Endothelial cell of umbilical vein (primary cell): ENCODE measurements around the gene SPDEF. TPM values are rescaled to one million over a fixed set of nuclear protein-coding genes. Genes with fewer than 3 reads are reported as not detected.

Source experiments
- BruUV-seq: library from RNA; stranded (reverse); fragments of 400-500 nt; replicated peaks from 2 replicates; lab custom pipeline; 2021; lab: Mats Ljungman, UMichigan
- CTCF ChIA-PET: fragments of 300-600, 350-600 bp; sonication (Branson Sonifier 250); formaldehyde crosslinking; loops from one replicate; lab custom pipeline; 2021; ENCODE audit warnings: antibody characterized with exemption, inconsistent platforms; lab: Charles Lee
- POLR2A ChIA-PET: fragments of 300-600, 350-600 bp; sonication (Branson Sonifier 250); formaldehyde crosslinking; loops from one replicate; lab custom pipeline; 2021; ENCODE audit warnings: antibody characterized with exemption, inconsistent platforms; lab: Charles Lee
- DNase-seq: peaks from one replicate; pipeline ENCODE4 v3.0.0-alpha.2; 2011; ENCODE audit warnings: low read depth, low spot score
- FAIRE-seq: peaks from 2 replicates; lab custom pipeline; 2011; peaks lifted over from hg19 to GRCh38; lab: Jason Lieb, UNC
- H2AFZ ChIP-seq: 2 replicates; pipeline ENCODE4 v1.6.0; 2012; ENCODE audit warnings: low read depth, low read length, control low read depth, inconsistent platforms
- H3K27ac ChIP-seq: 2 replicates; pipeline ENCODE4 v1.5.1; 2011; ENCODE audit warnings: low read depth, mild to moderate bottlenecking, control low read depth, low read length, moderate library complexity; ENCODE audit not compliant: insufficient read depth
- H3K27me3 ChIP-seq, 2 experiments: 2 replicates each; pipeline versions ENCODE4 v1.6.0 to v1.6.1; 2011; ENCODE audit warnings: low read length in 2 of 2, mixed read lengths in 1 of 2; ENCODE audit not compliant: control insufficient read depth in 2 of 2, insufficient read depth in 2 of 2
- H3K36me3 ChIP-seq, 2 experiments: 2 replicates in 1 of 2; 3 replicates in 1 of 2; pipeline ENCODE4 v1.5.1; 2011; ENCODE audit warnings: low read length in 2 of 2, mild to moderate bottlenecking in 1 of 2, moderate library complexity in 1 of 2; ENCODE audit not compliant: control insufficient read depth in 2 of 2, insufficient read depth in 2 of 2; ENCODE audit errors: extremely low read depth in 1 of 2
- H3K4me1 ChIP-seq: 3 replicates; pipeline ENCODE4 v1.5.1; 2011; ENCODE audit warnings: mild to moderate bottlenecking, low read length; ENCODE audit not compliant: control insufficient read depth, insufficient read depth; ENCODE audit errors: extremely low read depth
- H3K4me2 ChIP-seq: 2 replicates; pipeline ENCODE4 v1.6.1; 2011; ENCODE audit warnings: low read length, control low read depth, mixed read lengths; ENCODE audit not compliant: insufficient read depth
- H3K4me3 ChIP-seq, 3 experiments: fragments of 200-600 bp in 1 of 3; sonication (generic), shearing (Covaris generic) in 1 of 3; replicated peaks in 1 of 3; 2 replicates each; pipeline ENCODE4 v1.5.1; 2011 to 2016; ENCODE audit warnings: control low read depth in 3 of 3, low read length in 3 of 3, mild to moderate bottlenecking in 2 of 3, inconsistent platforms in 1 of 3, low read depth in 1 of 3, moderate library complexity in 1 of 3; ENCODE audit not compliant: insufficient read depth in 1 of 3
- H3K79me2 ChIP-seq: 2 replicates; pipeline ENCODE4 v1.6.0; 2012; ENCODE audit warnings: low read length, inconsistent platforms; ENCODE audit not compliant: control insufficient read depth, insufficient read depth
- H3K9ac ChIP-seq: replicated peaks from 2 replicates; pipeline ENCODE3; 2011; ENCODE audit warnings: low read length, control low read depth; ENCODE audit not compliant: insufficient read depth; ENCODE audit errors: extremely low read depth
- H3K9me1 ChIP-seq: replicated peaks from 3 replicates; pipeline ENCODE4 v1.6.0; 2011; ENCODE audit warnings: mild to moderate bottlenecking, low read length; ENCODE audit not compliant: control insufficient read depth, insufficient read depth; ENCODE audit errors: extremely low read depth
- H3K9me3 ChIP-seq: replicated peaks from 2 replicates; pipeline ENCODE4 v1.5.1; 2012; ENCODE audit warnings: low read length, inconsistent platforms; ENCODE audit not compliant: control insufficient read depth, insufficient read depth
- H4K20me1 ChIP-seq: replicated peaks from 2 replicates; pipeline ENCODE3; 2011; ENCODE audit warnings: mild to moderate bottlenecking, low read length; ENCODE audit not compliant: control insufficient read depth, insufficient read depth; ENCODE audit errors: extremely low read depth
- EZH2 ChIP-seq: IDR thresholded peaks from 2 replicates; pipeline ENCODE4 v1.6.1; 2012; ENCODE audit warnings: borderline replicate concordance, low read depth, mild to moderate bottlenecking, moderate library complexity, low read length, inconsistent platforms; ENCODE audit not compliant: severe bottlenecking
- FOS ChIP-seq: IDR thresholded peaks from 2 replicates; pipeline ENCODE4 v1.6.1; 2011; ENCODE audit warnings: mild to moderate bottlenecking, low read length, moderate library complexity, borderline replicate concordance; ENCODE audit not compliant: insufficient read depth
- JUN ChIP-seq: IDR thresholded peaks from 2 replicates; pipeline ENCODE4 v1.6.1; 2011; ENCODE audit warnings: borderline replicate concordance, low read depth; ENCODE audit not compliant: insufficient read length, insufficient read depth
- POLR2A ChIP-seq: IDR thresholded peaks from 2 replicates; pipeline ENCODE4 v1.6.1; 2012; ENCODE audit warnings: low read depth, mild to moderate bottlenecking, control low read depth, low read length
- POLR2AphosphoS5 ChIP-seq: IDR thresholded peaks from 2 replicates; pipeline ENCODE4 v1.6.1; 2012; ENCODE audit warnings: low read depth, mild to moderate bottlenecking, control low read depth, low read length, moderate library complexity; ENCODE audit not compliant: insufficient read depth
- dilution Hi-C: fragments of 300-500 bp; cut with MboI; formaldehyde crosslinking; loops from one replicate; pipeline ENCODE4 v1.15.0; 2019; ENCODE audit warnings: low sequenced_read_pairs; ENCODE audit not compliant: extremely low pct_ligation_motif_present
- intact Hi-C: fragments of 100-400 bp; cut with micrococcal nuclease; formaldehyde crosslinking; loops from one replicate; pipeline ENCODE4 v1.10.0; 2022
- polyA plus RNA-seq, 4 experiments: library from polyadenylated mRNA; depleted of rRNA in 3 of 4; stranded (reverse) in 3 of 4; unstranded in 1 of 4; fragments of >200 nt; gene quantifications; 2 replicates each; pipeline versions ENCODE4 v1.2.1 to v1.2.3, GENCODE V29; 2011 to 2012; ENCODE audit warnings: missing spikeins in 1 of 4
- total RNA-seq: library from RNA; stranded (reverse); gene quantifications from 2 replicates; pipeline ENCODE4 v1.2.3, GENCODE V29; 2021
- TF ChIP-seq, protein P1 (sequence below), 2 donors: IDR thresholded peaks; 1 replicate in 1 of 2; 2 replicates in 1 of 2; pipeline ENCODE4 v1.5.1; 2011; ENCODE audit warnings: low read length in 2 of 2, mild to moderate bottlenecking in 2 of 2, moderate library complexity in 2 of 2, control low read depth in 1 of 2, inconsistent platforms in 1 of 2, low read depth in 1 of 2; ENCODE audit not compliant: insufficient read depth in 1 of 2; ENCODE audit errors: extremely low read depth in 1 of 2

Gene SPDEF
- total and polyA plus RNA-seq, 2 donors (not counting 3 experiments of a cell fraction or from before 2014, with no cell fraction given), result not detected

DNA sequence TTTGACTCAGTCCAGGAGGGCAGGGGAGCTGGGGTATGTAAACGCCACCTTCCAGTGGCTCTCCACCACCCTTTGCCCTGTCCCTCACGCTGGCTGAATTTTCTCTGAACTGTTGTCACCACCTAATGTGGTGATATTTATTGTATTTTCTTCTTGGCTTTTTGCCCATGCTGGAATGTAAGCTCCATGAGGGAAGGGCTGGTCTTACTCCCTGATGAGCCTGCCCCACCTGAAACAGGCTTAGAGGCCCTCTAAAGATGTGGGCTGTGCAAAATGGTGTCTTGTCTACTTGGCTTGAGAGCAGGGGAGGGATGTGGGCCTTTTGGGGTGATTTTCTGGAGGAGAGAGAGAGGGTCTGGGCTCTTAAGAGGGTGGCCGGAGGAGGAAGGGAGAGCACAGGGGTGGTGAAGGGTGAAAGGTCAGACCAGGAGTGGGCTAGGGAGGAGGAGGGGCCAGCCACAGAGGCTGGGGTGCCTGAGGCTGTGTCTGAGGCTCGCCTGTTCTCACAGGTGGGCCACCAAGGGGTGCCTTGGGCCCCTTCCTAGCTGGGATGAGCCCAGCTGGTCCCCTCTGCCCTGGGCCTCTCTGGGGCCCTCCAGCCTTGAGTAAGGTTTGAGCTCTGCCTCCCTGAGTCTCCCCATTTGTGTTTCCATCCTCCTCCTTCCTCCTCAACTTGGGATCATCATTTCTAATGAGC is 37.3 kb downstream of the SPDEF start:
- peaks cover 15% of the 10 kb centered on the region in 2 experiments for H3K27me3 ChIP-seq
- H3K4me3 ChIP-seq, result no peak overlapping the region
- no peaks in the 10 kb centered on the region for H3K4me1 ChIP-seq
- H2AFZ ChIP-seq, result no peak overlapping the region
- H3K36me3 ChIP-seq, result no peaks in the 10 kb centered on the region
- CTCF ChIA-PET, result no interaction called here
- no peak overlapping the region for H3K4me2 ChIP-seq
- TF ChIP-seq POLR2A (no peak), EZH2 (no peak), FOS (no peak), POLR2AphosphoS5 (no peak), JUN (no peak)
- TF ChIP-seq, protein P1, sequence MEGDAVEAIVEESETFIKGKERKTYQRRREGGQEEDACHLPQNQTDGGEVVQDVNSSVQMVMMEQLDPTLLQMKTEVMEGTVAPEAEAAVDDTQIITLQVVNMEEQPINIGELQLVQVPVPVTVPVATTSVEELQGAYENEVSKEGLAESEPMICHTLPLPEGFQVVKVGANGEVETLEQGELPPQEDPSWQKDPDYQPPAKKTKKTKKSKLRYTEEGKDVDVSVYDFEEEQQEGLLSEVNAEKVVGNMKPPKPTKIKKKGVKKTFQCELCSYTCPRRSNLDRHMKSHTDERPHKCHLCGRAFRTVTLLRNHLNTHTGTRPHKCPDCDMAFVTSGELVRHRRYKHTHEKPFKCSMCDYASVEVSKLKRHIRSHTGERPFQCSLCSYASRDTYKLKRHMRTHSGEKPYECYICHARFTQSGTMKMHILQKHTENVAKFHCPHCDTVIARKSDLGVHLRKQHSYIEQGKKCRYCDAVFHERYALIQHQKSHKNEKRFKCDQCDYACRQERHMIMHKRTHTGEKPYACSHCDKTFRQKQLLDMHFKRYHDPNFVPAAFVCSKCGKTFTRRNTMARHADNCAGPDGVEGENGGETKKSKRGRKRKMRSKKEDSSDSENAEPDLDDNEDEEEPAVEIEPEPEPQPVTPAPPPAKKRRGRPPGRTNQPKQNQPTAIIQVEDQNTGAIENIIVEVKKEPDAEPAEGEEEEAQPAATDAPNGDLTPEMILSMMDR (IDR thresholded peaks at IDR 0.05; ENCODE audit: extremely low read depth in 1 of 2, insufficient read depth in 1 of 2, low read depth in 1 of 2, low read length in 2 of 2), result no peak
- H3K27ac ChIP-seq, result no peak overlapping the region
- DNase-seq (no peak), FAIRE-seq (no peak)
- POLR2A ChIA-PET, result no interaction called here
- H3K79me2 ChIP-seq, result no peaks in the 10 kb centered on the region
- intact Hi-C loops (no loop called here), dilution Hi-C loops (no loop called here)
- no TSS peak for BruUV-seq
- H3K9ac ChIP-seq, result no peak overlapping the region
- H3K9me1 ChIP-seq, result no peaks in the 10 kb centered on the region
- H4K20me1 ChIP-seq, result no peaks in the 10 kb centered on the region
- no peaks in the 10 kb centered on the region for H3K9me3 ChIP-seq
